ENCODE results near the gene PTN. TPM values are rescaled to one million over a fixed set of nuclear protein-coding genes. Genes with fewer than 3 reads are reported as not detected.
"Not testable (repeated sequence)": the region's sequence is repeated elsewhere in the genome, so short reads cannot be mapped to it uniquely, and the experiment has no call there.

Gene PTN
- total RNA-seq, 1 donor = not detected

- DNase-seq (ENCODE audit: low read depth in 2 of 3, low spot score in 2 of 3) = not testable (repeated sequence)
Measured at GRCh38 chr7:137181619-137182018, 161.9 kb downstream of the PTN start.

Small RNA genes within 50 kb of the gene (small RNA-seq; reads per million reads assigned to genes)
- gene RF00136 = not detected
